ENCODE results near the gene ZBTB42. TPM values are rescaled to one million over a fixed set of nuclear protein-coding genes. Genes with fewer than 3 reads are reported as not detected.

ZBTB42 gene
- total RNA-seq, 1 experiment from 2014 or later: 4.2 TPM

DNA sequence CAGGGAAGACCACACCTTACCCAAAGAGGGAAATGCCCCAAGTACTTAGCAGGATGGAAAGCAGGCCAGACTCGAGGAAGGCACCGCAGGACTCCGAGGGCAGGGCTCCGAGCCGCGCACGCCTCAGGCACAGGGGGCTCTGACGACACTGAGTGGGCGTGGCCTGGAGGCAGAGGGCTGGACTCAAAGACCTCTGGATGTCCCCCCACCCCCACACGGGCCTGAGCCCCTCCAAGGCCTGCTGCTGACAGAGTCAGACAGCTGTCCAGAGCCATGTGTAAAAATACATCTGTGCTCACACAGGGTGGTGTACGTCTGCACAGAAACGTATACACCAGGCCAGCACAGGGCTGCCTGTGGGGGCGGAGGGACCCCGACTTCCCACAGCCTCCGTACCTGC is 6.8 kb upstream of the ZBTB42 start:
- Histone ChIP-seq H3K4me2 (peak overlapping the region; percentile 92), H3F3A (ENCODE audit: insufficient read depth, low read depth) (peaks cover 20% of the 10 kb centered on the region; the same call in 1 of the 2 replicates), H3K9me2 (ENCODE audit: insufficient read depth) (no peaks in the 10 kb centered on the region), H3K9me3 (ENCODE audit: insufficient read depth, low read depth) (no peaks in the 10 kb centered on the region), H4K20me1 (ENCODE audit: insufficient read depth) (peaks cover 40% of the 10 kb centered on the region), H3K36me3 (ENCODE audit: low read depth) (no peaks in the 10 kb centered on the region), H3K27ac (no peak overlapping the region), H3K79me2 (ENCODE audit: low read depth) (peaks cover 43% of the 10 kb centered on the region), H3K27me3 (ENCODE audit: insufficient read depth, low read depth) (no peaks in the 10 kb centered on the region), H3K4me1 (replicated peaks; ENCODE audit: insufficient read depth) (peaks cover 18% of the 10 kb centered on the region), H2AFZ (no peak overlapping the region), H3K4me3 (peak overlapping the region; percentile 74)
- BruUV-seq (replicated peaks): TSS peak; percentile 72
- TF ChIP-seq EZH2 (IDR thresholded peaks at IDR 0.05; ENCODE audit: low read depth): no peak
- TF ChIP-seq, protein P1, sequence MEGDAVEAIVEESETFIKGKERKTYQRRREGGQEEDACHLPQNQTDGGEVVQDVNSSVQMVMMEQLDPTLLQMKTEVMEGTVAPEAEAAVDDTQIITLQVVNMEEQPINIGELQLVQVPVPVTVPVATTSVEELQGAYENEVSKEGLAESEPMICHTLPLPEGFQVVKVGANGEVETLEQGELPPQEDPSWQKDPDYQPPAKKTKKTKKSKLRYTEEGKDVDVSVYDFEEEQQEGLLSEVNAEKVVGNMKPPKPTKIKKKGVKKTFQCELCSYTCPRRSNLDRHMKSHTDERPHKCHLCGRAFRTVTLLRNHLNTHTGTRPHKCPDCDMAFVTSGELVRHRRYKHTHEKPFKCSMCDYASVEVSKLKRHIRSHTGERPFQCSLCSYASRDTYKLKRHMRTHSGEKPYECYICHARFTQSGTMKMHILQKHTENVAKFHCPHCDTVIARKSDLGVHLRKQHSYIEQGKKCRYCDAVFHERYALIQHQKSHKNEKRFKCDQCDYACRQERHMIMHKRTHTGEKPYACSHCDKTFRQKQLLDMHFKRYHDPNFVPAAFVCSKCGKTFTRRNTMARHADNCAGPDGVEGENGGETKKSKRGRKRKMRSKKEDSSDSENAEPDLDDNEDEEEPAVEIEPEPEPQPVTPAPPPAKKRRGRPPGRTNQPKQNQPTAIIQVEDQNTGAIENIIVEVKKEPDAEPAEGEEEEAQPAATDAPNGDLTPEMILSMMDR (conservative IDR thresholded peaks at IDR 0.05): no peak
- intact Hi-C loops (cut with micrococcal nuclease; ENCODE audit: unreplicated experiment): loop anchor here (2.0 kb wide), 1 partner anchor 71 kb away; the partner anchor contains the start of gene CEP170B
- peak in 1 of 2 experiments; percentile 50 for DNase-seq
- POLR2A ChIA-PET (ENCODE audit: unreplicated experiment): no interaction called here
- CTCF ChIA-PET: no interaction called here

DNA sequence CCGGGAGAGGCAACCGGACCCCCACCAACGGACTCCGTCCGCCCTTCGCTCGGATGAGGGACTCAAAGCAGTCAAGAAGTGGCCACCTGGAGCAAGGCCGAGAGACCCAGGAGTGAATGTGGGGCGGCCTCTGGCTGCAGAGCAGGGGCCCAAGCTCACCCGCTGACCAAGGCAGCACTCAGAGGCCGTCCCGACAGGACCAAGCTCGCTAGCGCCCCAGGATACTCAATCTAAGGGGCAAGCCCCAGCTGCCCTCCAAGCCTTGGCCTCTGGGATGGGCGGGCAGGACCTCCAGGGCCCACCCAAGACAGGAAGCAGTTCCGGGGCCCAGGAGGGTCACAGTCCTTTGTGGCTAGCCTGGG is 6.3 kb upstream of the ZBTB42 start:
- no peak for DNase-seq

GRCh38 chr14:104794993-104795780 is 5.7 kb upstream of the ZBTB42 start, which contains the start of gene AKT1:
AKT1 (minus strand) TSS chr14:104795748; CDS start chr14:104792643, 3,105 bp downstream.
- ChIA-PET CTCF (no interaction called here), POLR2A (ENCODE audit: unreplicated experiment) (no interaction called here)
- Histone ChIP-seq H3K79me2 (ENCODE audit: low read depth) (peaks cover 37% of the 10 kb centered on the region), H3K4me2 (peak within 1 kb of the TSS; percentile 92), H3K4me3 (peak within 1 kb of the TSS; percentile 74), H3K9me2 (ENCODE audit: insufficient read depth) (no peaks in the 10 kb centered on the region), H3K27ac (no peak within 1 kb of the TSS), H3K36me3 (ENCODE audit: low read depth) (no peaks in the 10 kb centered on the region), H3K9me3 (ENCODE audit: insufficient read depth, low read depth) (no peaks in the 10 kb centered on the region), H3K4me1 (replicated peaks; ENCODE audit: insufficient read depth) (peaks cover 25% of the 10 kb centered on the region), H2AFZ (0 out of 2 replicates have a peak within 1 kb of the TSS, but pooled peaks have one; percentile 56), H4K20me1 (ENCODE audit: insufficient read depth) (peaks cover 32% of the 10 kb centered on the region), H3F3A (ENCODE audit: insufficient read depth, low read depth) (peaks cover 29% of the 10 kb centered on the region), H3K27me3 (ENCODE audit: insufficient read depth, low read depth) (no peaks in the 10 kb centered on the region)
- intact Hi-C loops (cut with micrococcal nuclease; ENCODE audit: unreplicated experiment): loop anchor here (2.0 kb wide), 1 partner anchor 70 kb away; the partner anchor contains the start of gene CEP170B
- TF ChIP-seq EZH2 (IDR thresholded peaks at IDR 0.05; ENCODE audit: low read depth): no peak
- TF ChIP-seq, protein P1 (conservative IDR thresholded peaks at IDR 0.05): no peak
- BruUV-seq (replicated peaks): no TSS peak
- DNase-seq: peak in 1 of 2 experiments; percentile 25

More for the DNA sequence above, 6.3 kb upstream of the ZBTB42 start:
- Histone ChIP-seq H3K9me3 (ENCODE audit: insufficient read depth, low read depth) (no peaks in the 10 kb centered on the region), H3K9me2 (ENCODE audit: insufficient read depth) (no peaks in the 10 kb centered on the region), H3K27ac (no peak overlapping the region), H3F3A (ENCODE audit: insufficient read depth, low read depth) (peaks cover 24% of the 10 kb centered on the region), H3K79me2 (ENCODE audit: low read depth) (peaks cover 41% of the 10 kb centered on the region), H3K4me2 (peak overlapping the region; percentile 92), H3K36me3 (ENCODE audit: low read depth) (no peaks in the 10 kb centered on the region), H4K20me1 (ENCODE audit: insufficient read depth) (peaks cover 36% of the 10 kb centered on the region), H3K4me3 (peak overlapping the region; percentile 74), H2AFZ (0 out of 2 replicates have a peak overlapping the region, but pooled peaks have one; percentile 56), H3K4me1 (replicated peaks; ENCODE audit: insufficient read depth) (peaks cover 19% of the 10 kb centered on the region), H3K27me3 (ENCODE audit: insufficient read depth, low read depth) (no peaks in the 10 kb centered on the region)
- ChIA-PET CTCF (no interaction called here), POLR2A (ENCODE audit: unreplicated experiment) (no interaction called here)
- intact Hi-C loops (cut with micrococcal nuclease; ENCODE audit: unreplicated experiment): loop anchor here (2.0 kb wide), 1 partner anchor 70 kb away; the partner anchor contains the start of gene CEP170B
- BruUV-seq (replicated peaks): no TSS peak
- no peak for TF ChIP-seq EZH2 (IDR thresholded peaks at IDR 0.05; ENCODE audit: low read depth)
- TF ChIP-seq, protein P1 (conservative IDR thresholded peaks at IDR 0.05): no peak

Data from PC-9 (cell line).